Measurements from ENCODE around the gene FAM124B. TPM values are rescaled to one million over a fixed set of nuclear protein-coding genes. Genes with fewer than 3 reads are reported as not detected.
"Not testable (repeated sequence)": the region's sequence is repeated elsewhere in the genome, so short reads cannot be mapped to it uniquely, and the experiment has no call there.

FAM124B gene
- total and polyA plus RNA-seq, 7 donors, result 1.1 to 2.5 (median 1.6) TPM

- ATAC-seq (no peak), DNase-seq (no peak)
- WGBS, 3 donors, result 68 to 73% (median 68%) methylated on average over 4 of the region's 4 CpGs
- Histone ChIP-seq H3K27ac (no peak overlapping the region), H3K27me3 (ENCODE audit: insufficient read depth in 3 of 3, low read length in 2 of 3) (no peaks in the 10 kb centered on the region), H3K36me3 (ENCODE audit: insufficient read depth in 1 of 2, low read depth in 1 of 2) (no peaks in the 10 kb centered on the region), H3K4me1 (no peaks in the 10 kb centered on the region), H3K4me3 (no peak overlapping the region), H3K9me3 (no peaks in the 10 kb centered on the region)
- TF ChIP-seq CTCF (IDR thresholded peaks at IDR 0.05), result no peak
- intact Hi-C loops (cut with DNase I), result no loop called here
Observed at GRCh38 chr2:224392545-224392944, 9.4 kb downstream of the FAM124B start.

- 49 to 53% (median 52%) methylated on average over 5 of the region's 5 CpGs for WGBS, 3 donors
- Histone ChIP-seq H3K27ac (no peak overlapping the region), H3K4me3 (no peak overlapping the region), H3K36me3 (ENCODE audit: insufficient read depth in 1 of 2, low read depth in 1 of 2) (no peaks in the 10 kb centered on the region), H3K9me3 (no peaks in the 10 kb centered on the region), H3K4me1 (no peaks in the 10 kb centered on the region), H3K27me3 (ENCODE audit: insufficient read depth in 3 of 3, low read length in 2 of 3) (no peaks in the 10 kb centered on the region)
- no peak for TF ChIP-seq CTCF (IDR thresholded peaks at IDR 0.05)
- ATAC-seq (no peak), DNase-seq (no peak)
- intact Hi-C loops (cut with DNase I), result no loop called here
Observed at GRCh38 chr2:224389317-224389716, 12.6 kb downstream of the FAM124B start.

GRCh38 chr2:224386876-224387275 lies 15.0 kb downstream of the FAM124B start:
- H3K4me3 ChIP-seq, result no peak overlapping the region
- no peaks in the 10 kb centered on the region for H3K9me3 ChIP-seq
- ATAC-seq (no peak), DNase-seq (no peak)
- H3K36me3 ChIP-seq (ENCODE audit: insufficient read depth in 1 of 2, low read depth in 1 of 2), result no peaks in the 10 kb centered on the region
- no peaks in the 10 kb centered on the region for H3K27me3 ChIP-seq (ENCODE audit: insufficient read depth in 3 of 3, low read length in 2 of 3)
- WGBS, 3 donors, result 74 to 83% (median 80%) methylated on average over 2 of the region's 2 CpGs
- TF ChIP-seq CTCF (IDR thresholded peaks at IDR 0.05), result no peak
- no peak overlapping the region for H3K27ac ChIP-seq
- H3K4me1 ChIP-seq, result peaks cover 3% of the 10 kb centered on the region
- intact Hi-C loops (cut with DNase I), result no loop called here

GRCh38 chr2:224382973-224383555 lies 18.8 kb downstream of the FAM124B start:
- no peaks in the 10 kb centered on the region for H3K36me3 ChIP-seq (ENCODE audit: insufficient read depth in 1 of 2, low read depth in 1 of 2)
- no peak overlapping the region for H3K4me3 ChIP-seq
- no peak for TF ChIP-seq CTCF (IDR thresholded peaks at IDR 0.05)
- 93 to 95% (median 95%) methylated on average over 9 of the region's 9 CpGs for WGBS, 3 donors
- ATAC-seq, result no peak
- no peaks in the 10 kb centered on the region for H3K9me3 ChIP-seq
- H3K4me1 ChIP-seq, result peaks cover 10% of the 10 kb centered on the region
- no peaks in the 10 kb centered on the region for H3K27me3 ChIP-seq (ENCODE audit: insufficient read depth in 3 of 3, low read length in 2 of 3)
- intact Hi-C loops (cut with DNase I), result no loop called here
- H3K27ac ChIP-seq, result no peak overlapping the region
- no peak for DNase-seq

- H3K4me3 ChIP-seq; H3K9me3 ChIP-seq; H3K27ac ChIP-seq; ATAC-seq; intact Hi-C loops (cut with DNase I); H3K27me3 ChIP-seq (ENCODE audit: insufficient read depth in 3 of 3, low read length in 2 of 3); DNase-seq; H3K36me3 ChIP-seq (ENCODE audit: insufficient read depth in 1 of 2, low read depth in 1 of 2): not testable (repeated sequence)
- H3K4me1 ChIP-seq, result peaks cover 10% of the 10 kb centered on the region
- WGBS, 3 donors, result 93 to 100% (median 94%) methylated on average over 2 of the region's 2 CpGs
Observed at GRCh38 chr2:224382280-224382647, 19.6 kb downstream of the FAM124B start.

Measured in psoas muscle (tissue), 8 donors.